Keratinocyte (primary cell): ENCODE results near the gene PROM1.

Experiments used
- EZH2 ChIP-seq: IDR thresholded peaks from one replicate; pipeline ENCODE4 v1.6.1; 2012; ENCODE audit warnings: inconsistent platforms, mild to moderate bottlenecking, low read length, moderate library complexity
- TF ChIP-seq, protein P1 (sequence below), 3 experiments: IDR thresholded peaks in 1 of 3; conservative IDR thresholded peaks in 1 of 3; optimal IDR thresholded peaks in 1 of 3; 2 replicates in 2 of 3; 3 replicates in 1 of 3; pipeline versions ENCODE3 to v1.5.1; 2011; ENCODE audit warnings: low read length in 3 of 3, mild to moderate bottlenecking in 3 of 3, moderate library complexity in 2 of 3, control low read depth in 1 of 3, inconsistent platforms in 1 of 3; ENCODE audit not compliant: insufficient read depth in 2 of 3; ENCODE audit errors: extremely low read depth in 1 of 3

DNA sequence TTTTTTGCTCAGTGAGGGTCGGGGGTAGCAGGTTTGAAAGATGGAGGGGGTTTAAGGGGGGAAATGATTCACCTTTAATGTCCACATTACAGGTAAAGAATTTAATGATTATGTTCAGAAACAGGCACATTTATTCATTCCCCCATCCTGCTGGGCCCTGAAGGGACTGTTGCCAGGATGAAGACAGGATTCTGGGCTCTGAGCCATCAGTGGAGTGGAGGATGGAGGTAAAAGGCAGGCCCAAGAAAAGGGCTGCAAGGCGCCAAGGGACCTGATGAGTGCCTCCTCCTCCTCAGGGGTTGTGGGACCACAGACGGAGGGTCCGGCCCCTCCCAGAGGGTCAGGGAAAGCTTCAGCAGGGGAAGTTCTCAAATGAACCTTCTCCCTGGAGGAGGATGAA, 40.4 kb upstream of the PROM1 start:
- TF ChIP-seq, protein P1, sequence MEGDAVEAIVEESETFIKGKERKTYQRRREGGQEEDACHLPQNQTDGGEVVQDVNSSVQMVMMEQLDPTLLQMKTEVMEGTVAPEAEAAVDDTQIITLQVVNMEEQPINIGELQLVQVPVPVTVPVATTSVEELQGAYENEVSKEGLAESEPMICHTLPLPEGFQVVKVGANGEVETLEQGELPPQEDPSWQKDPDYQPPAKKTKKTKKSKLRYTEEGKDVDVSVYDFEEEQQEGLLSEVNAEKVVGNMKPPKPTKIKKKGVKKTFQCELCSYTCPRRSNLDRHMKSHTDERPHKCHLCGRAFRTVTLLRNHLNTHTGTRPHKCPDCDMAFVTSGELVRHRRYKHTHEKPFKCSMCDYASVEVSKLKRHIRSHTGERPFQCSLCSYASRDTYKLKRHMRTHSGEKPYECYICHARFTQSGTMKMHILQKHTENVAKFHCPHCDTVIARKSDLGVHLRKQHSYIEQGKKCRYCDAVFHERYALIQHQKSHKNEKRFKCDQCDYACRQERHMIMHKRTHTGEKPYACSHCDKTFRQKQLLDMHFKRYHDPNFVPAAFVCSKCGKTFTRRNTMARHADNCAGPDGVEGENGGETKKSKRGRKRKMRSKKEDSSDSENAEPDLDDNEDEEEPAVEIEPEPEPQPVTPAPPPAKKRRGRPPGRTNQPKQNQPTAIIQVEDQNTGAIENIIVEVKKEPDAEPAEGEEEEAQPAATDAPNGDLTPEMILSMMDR (optimal IDR thresholded peaks at IDR 0.05 in 1 of 3, IDR thresholded peaks at IDR 0.05 in 1 of 3, conservative IDR thresholded peaks at IDR 0.05 in 1 of 3; ENCODE audit: extremely low read depth in 1 of 3, insufficient read depth in 2 of 3, low read length in 3 of 3), result no peak
- no peak for TF ChIP-seq EZH2
